Activated CD8-positive, alpha-beta T cell treated with anti-CD3 and anti-CD28 coated beads, Interleukin-2, amount 10 ng/mL, durations not matched to agents 7 days and 5 days (primary cell): ENCODE data around the gene HNRNPK. TPM values are rescaled to one million over a fixed set of nuclear protein-coding genes. Genes with fewer than 3 reads are reported as not detected.
A peak's percentile ranks its signal among the peaks of the same experiment; 100 is the strongest.

ENCODE experiments used
- ATAC-seq: fragments of 150-1000 bp; cut with Tn5 transposase; one replicate; pipeline ENCODE4 v1.10.0; 2021; ENCODE audit warnings: moderate library complexity
- CTCF ChIA-PET: fragments of 350-600 bp; sonication (Branson Sonifier 250); formaldehyde crosslinking; loops from one replicate; lab custom pipeline; 2021; ENCODE audit warnings: antibody characterized with exemption; lab: Charles Lee
- POLR2A ChIA-PET: fragments of 350-600 bp; sonication (Branson Sonifier 250); formaldehyde crosslinking; loops from one replicate; lab custom pipeline; 2021; ENCODE audit warnings: antibody characterized with exemption; lab: Charles Lee
- DNase-seq: peaks from one replicate; pipeline ENCODE4 v3.0.0-alpha.2; 2020
- H3K27ac Mint-ChIP-seq: one replicate; pipeline ENCODE4 v1.8.0; 2021; ENCODE audit warnings: mild to moderate bottlenecking, mixed read lengths
- H3K27me3 Mint-ChIP-seq: one replicate; pipeline ENCODE4 v1.8.0; 2021; ENCODE audit warnings: low read depth, mixed read lengths
- H3K36me3 Mint-ChIP-seq: one replicate; pipeline ENCODE4 v1.8.0; 2021; ENCODE audit warnings: low read depth, mixed read lengths
- H3K4me1 Mint-ChIP-seq: one replicate; pipeline ENCODE4 v1.8.0; 2021; ENCODE audit warnings: low read depth, mixed read lengths
- H3K4me3 Mint-ChIP-seq: one replicate; pipeline ENCODE4 v1.8.0; 2021; ENCODE audit warnings: mild to moderate bottlenecking, mixed read lengths
- H3K9me3 Mint-ChIP-seq: one replicate; pipeline ENCODE4 v1.8.0; 2022; ENCODE audit warnings: mixed read lengths; ENCODE audit not compliant: insufficient read depth
- microRNA-seq: library from miRNA; unstranded; fragments of <30 nt; microRNA quantifications from one replicate; pipeline ENCODE4 v1.2.0, GENCODE V29; 2022
- total RNA-seq, 2 experiments: library from RNA; stranded (reverse); gene quantifications; one replicate each; pipeline ENCODE4 v1.2.3, GENCODE V29; 2021

Gene HNRNPK
- total RNA-seq, 2 experiments from 2014 or later, result 683 to 726 TPM

- Mint-ChIP-seq H3K36me3 (peaks cover 7% of the 10 kb centered on the region), H3K4me3 (no peak overlapping the region), H3K9me3 (no peaks in the 10 kb centered on the region), H3K27ac (no peak overlapping the region), H3K4me1 (peaks cover 8% of the 10 kb centered on the region), H3K27me3 (no peaks in the 10 kb centered on the region)
- no peak for DNase-seq
- CTCF ChIA-PET, result interaction anchor here (4.2 kb wide), 1 partner anchor 239 kb away, joined by 16 read pairs; no protein-coding TSS in a partner anchor
- no peak for ATAC-seq
- POLR2A ChIA-PET, result no interaction called here
Measured at GRCh38 chr9:83933790-83934189, 46.2 kb downstream of the HNRNPK start.

GRCh38 chr9:83932851-83933250 lies 47.2 kb downstream of the HNRNPK start:
- Mint-ChIP-seq H3K27ac (no peak overlapping the region), H3K27me3 (peaks cover 2% of the 10 kb centered on the region), H3K4me3 (no peak overlapping the region), H3K36me3 (peaks cover 1% of the 10 kb centered on the region), H3K4me1 (peaks cover 8% of the 10 kb centered on the region), H3K9me3 (no peaks in the 10 kb centered on the region)
- POLR2A ChIA-PET, result no interaction called here
- CTCF ChIA-PET, result interaction anchor here (1.6 kb wide), 1 partner anchor 239 kb away, joined by 6 read pairs; no protein-coding TSS in a partner anchor
- ATAC-seq (no peak), DNase-seq (no peak)

- ATAC-seq, result no peak
- no peaks in the 10 kb centered on the region for H3K36me3 Mint-ChIP-seq
- DNase-seq, result no peak
- ChIA-PET POLR2A (no interaction called here), CTCF (interaction anchor here (1.6 kb wide), 1 partner anchor 240 kb away, joined by 6 read pairs; no protein-coding TSS in a partner anchor)
- peaks cover 8% of the 10 kb centered on the region for H3K4me1 Mint-ChIP-seq
- H3K27ac Mint-ChIP-seq, result no peak overlapping the region
- peaks cover 5% of the 10 kb centered on the region for H3K27me3 Mint-ChIP-seq
- H3K4me3 Mint-ChIP-seq, result no peak overlapping the region
- H3K9me3 Mint-ChIP-seq, result no peaks in the 10 kb centered on the region
Measured at GRCh38 chr9:83932011-83932410, 48.0 kb downstream of the HNRNPK start.

GRCh38 chr9:83930881-83931280 lies 49.1 kb downstream of the HNRNPK start:
- Mint-ChIP-seq H3K27me3 (peaks cover 5% of the 10 kb centered on the region), H3K4me1 (peaks cover 8% of the 10 kb centered on the region), H3K9me3 (no peaks in the 10 kb centered on the region), H3K27ac (no peak overlapping the region), H3K36me3 (no peaks in the 10 kb centered on the region), H3K4me3 (no peak overlapping the region)
- ATAC-seq, result no peak
- no peak for DNase-seq
- POLR2A ChIA-PET, result no interaction called here
- CTCF ChIA-PET, result interaction anchor here (0.8 kb wide), 2 partner anchors 11 to 386 kb away, joined by 3 read pairs; no protein-coding TSS in a partner anchor

- Mint-ChIP-seq H3K27me3 (peaks cover 5% of the 10 kb centered on the region), H3K4me3 (no peak overlapping the region), H3K9me3 (no peaks in the 10 kb centered on the region), H3K36me3 (no peaks in the 10 kb centered on the region), H3K4me1 (peaks cover 8% of the 10 kb centered on the region), H3K27ac (no peak overlapping the region)
- ATAC-seq (no peak), DNase-seq (no peak)
- POLR2A ChIA-PET, result no interaction called here
- CTCF ChIA-PET, result no interaction called here
Measured at GRCh38 chr9:83927591-83927990, 52.4 kb downstream of the HNRNPK start.

- CTCF ChIA-PET, result interaction anchor here (0.5 to 2.5 kb wide), 18 partner anchors 9 to 394 kb away, joined by 3 to 14 read pairs (median 4); partner anchors contain the start of gene HNRNPK
- DNase-seq, result peak; percentile 98
- POLR2A ChIA-PET, result interaction anchor here (0.7 to 2.4 kb wide), 11 partner anchors 14 to 375 kb away, joined by 3 to 32 read pairs (median 3); partner anchors contain the start of genes HNRNPK, RMI1 and UBQLN1
- peak within 1 kb of the TSS; percentile 90 for H3K27ac Mint-ChIP-seq
- H3K9me3 Mint-ChIP-seq, result no peaks in the 10 kb centered on the region
- peak within 1 kb of the TSS; percentile 82 for H3K4me3 Mint-ChIP-seq
- no peaks in the 10 kb centered on the region for H3K27me3 Mint-ChIP-seq
- H3K36me3 Mint-ChIP-seq, result peaks cover 2% of the 10 kb centered on the region
- peaks cover 17% of the 10 kb centered on the region for H3K4me1 Mint-ChIP-seq
- ATAC-seq, result peak; percentile 91
Measured at GRCh38 chr9:83920927-83921707, 58.9 kb downstream of the HNRNPK start, which contains the start of gene KIF27. Gene KIF27, minus strand, starts transcription at chr9:83921432. Its CDS starts 5,841 bp downstream, at chr9:83915591.

GRCh38 chr9:83920469-83920926 lies 59.5 kb downstream of the HNRNPK start:
- Mint-ChIP-seq H3K4me3 (peak overlapping the region; percentile 82), H3K9me3 (no peaks in the 10 kb centered on the region), H3K27ac (peak overlapping the region; percentile 89), H3K4me1 (peaks cover 17% of the 10 kb centered on the region), H3K27me3 (no peaks in the 10 kb centered on the region), H3K36me3 (peaks cover 2% of the 10 kb centered on the region)
- CTCF ChIA-PET, result interaction anchor here (0.5 to 2.5 kb wide), 14 partner anchors 9 to 395 kb away, joined by 3 to 14 read pairs (median 4); partner anchors contain the start of genes HNRNPK and IDNK
- ATAC-seq (peak; percentile 31), DNase-seq (no peak)
- POLR2A ChIA-PET, result interaction anchor here (0.6 to 2.4 kb wide), 8 partner anchors 42 to 376 kb away, joined by 3 to 32 read pairs (median 4); partner anchors contain the start of genes HNRNPK, RMI1 and UBQLN1

- ChIA-PET POLR2A (no interaction called here), CTCF (interaction anchor here (0.6 to 1.4 kb wide), 2 partner anchors 217 to 298 kb away, joined by 3 read pairs; no protein-coding TSS in a partner anchor)
- Mint-ChIP-seq H3K27me3 (no peaks in the 10 kb centered on the region), H3K4me1 (peaks cover 17% of the 10 kb centered on the region), H3K36me3 (peaks cover 2% of the 10 kb centered on the region), H3K27ac (no peak overlapping the region), H3K9me3 (no peaks in the 10 kb centered on the region), H3K4me3 (no peak overlapping the region)
- DNase-seq (no peak), ATAC-seq (no peak)
Measured at GRCh38 chr9:83919111-83919510, 60.9 kb downstream of the HNRNPK start.

Small RNA genes lying within 50 kb of the gene (microRNA-seq; reads per million reads assigned to microRNA genes)
- 308 reads per million, percentile 71 among the genes with 10 or more reads in this experiment for gene MIR7-1

Other genes with a start within 250 kb of the HNRNPK start
- gene GKAP1, start 162.4 kb downstream of the HNRNPK start, total RNA-seq, result 1 to 10 TPM; 1.8 to 2.4 TPM
- 1 to 10 TPM; 1.9 to 3.2 TPM for gene KIF27, start 58.8 kb downstream of the HNRNPK start, total RNA-seq
- gene RMI1, start 590 bp upstream of the HNRNPK start, total RNA-seq, result 10 to 100 TPM; 23.3 to 23.6 TPM